NCI-H146 treated with DMSO at 0.1 percent for 48 hours (cell line): Measurements from ENCODE around the gene GRK5.
"Not testable (repeated sequence)": the region's sequence is repeated elsewhere in the genome, so short reads cannot be mapped to it uniquely, and the experiment has no call there.

ENCODE experiments used
- DNase-seq: peaks from one replicate; lab custom pipeline; 2025; ENCODE audit not compliant: unreplicated experiment; lab: John Stamatoyannopoulos, UW

Gene GRK5

GRCh38 chr10:119272736-119273135, 65.4 kb downstream of the GRK5 start:
- no peak for DNase-seq

DNA sequence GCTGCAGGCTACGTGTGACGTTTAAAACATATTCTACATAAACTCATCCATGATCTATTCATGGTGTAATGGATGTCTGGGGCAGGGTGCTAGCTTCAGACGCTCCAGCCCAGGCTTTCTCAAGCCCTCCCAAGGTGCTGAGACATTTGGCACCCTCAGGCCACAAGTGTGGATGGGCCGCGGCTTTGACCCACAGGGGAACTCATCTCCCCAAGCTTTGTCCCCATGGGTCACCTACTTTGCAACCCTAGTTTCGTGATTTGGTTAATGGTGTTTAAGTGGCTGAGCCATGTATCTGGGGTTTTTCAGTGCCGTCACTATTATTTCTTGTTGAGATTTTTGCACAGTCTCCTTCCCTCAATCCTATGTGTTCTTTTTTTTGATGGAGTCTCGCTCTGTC, 66.0 kb downstream of the GRK5 start:
- DNase-seq = no peak

DNA sequence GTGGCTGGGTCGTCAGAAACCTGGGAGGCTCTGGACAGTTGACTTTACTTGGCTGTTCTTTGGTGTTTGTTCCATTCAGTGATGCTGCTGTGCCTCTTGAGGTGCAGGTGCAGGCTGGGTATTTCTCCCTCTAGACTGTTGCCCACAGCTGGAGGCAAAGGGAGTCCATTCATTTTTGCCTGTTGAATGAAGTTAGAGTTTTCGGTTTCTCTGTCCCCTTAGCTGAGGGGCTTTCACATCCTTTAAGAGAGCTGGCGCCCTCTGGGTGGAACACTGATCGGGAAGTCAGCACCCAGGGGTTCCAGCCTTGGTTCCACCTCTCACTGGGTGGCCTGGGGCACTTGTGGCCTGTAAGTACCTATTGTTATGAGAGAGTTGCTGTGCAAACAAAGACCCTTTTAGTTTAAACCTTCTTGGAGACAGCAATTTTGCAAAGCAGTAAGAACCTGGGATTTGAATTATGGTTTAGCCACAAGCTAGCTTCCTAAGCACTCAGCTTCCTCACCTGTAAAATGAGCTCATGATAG, 67.2 kb downstream of the GRK5 start:
- no peak for DNase-seq

GRCh38 chr10:119275085-119275484, 67.7 kb downstream of the GRK5 start:
- DNase-seq = no peak

DNA sequence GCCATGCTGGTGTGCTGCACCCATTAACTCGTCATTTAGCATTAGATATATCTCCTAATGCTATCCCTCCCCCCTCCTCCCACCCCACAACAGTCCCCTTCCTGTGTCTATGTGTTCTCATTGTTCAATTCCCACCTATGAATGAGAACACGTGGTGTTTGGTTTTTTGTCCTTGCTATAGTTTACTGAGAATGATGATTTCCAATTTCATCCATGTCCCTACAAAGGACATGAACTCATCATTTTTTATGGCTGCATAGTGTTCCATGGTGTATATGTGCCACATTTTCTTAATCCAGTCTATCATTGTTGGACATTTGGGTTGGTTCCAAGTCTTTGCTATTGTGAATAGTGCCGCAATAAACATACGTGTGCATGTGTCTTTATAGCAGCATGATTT, 68.8 kb downstream of the GRK5 start:
- DNase-seq = not testable (repeated sequence)

GRCh38 chr10:119278126-119278709, 70.8 kb downstream of the GRK5 start:
- DNase-seq = no peak

DNA sequence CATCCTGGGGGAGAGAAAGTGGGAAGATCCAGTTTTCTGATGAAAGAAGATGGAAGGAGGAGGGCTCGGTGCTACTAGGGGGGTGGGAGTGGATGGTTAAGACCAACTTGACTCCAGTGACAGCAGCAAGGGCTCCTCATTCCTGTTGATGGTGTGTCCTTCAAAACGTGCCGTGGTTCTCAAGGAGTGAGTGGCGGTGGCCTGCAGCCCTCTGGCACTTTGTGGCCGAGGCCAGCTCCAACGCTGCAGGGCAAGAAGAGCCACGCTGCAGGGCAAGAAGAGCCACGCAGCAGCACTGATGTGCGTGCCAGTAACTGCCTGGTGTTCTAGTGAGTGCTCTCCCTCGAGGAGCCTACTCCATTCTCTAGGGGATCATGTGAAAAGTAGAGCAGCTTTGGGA, 72.1 kb downstream of the GRK5 start:
- no peak for DNase-seq

GRCh38 chr10:119281581-119282071, 74.3 kb downstream of the GRK5 start:
- no peak for DNase-seq

DNA sequence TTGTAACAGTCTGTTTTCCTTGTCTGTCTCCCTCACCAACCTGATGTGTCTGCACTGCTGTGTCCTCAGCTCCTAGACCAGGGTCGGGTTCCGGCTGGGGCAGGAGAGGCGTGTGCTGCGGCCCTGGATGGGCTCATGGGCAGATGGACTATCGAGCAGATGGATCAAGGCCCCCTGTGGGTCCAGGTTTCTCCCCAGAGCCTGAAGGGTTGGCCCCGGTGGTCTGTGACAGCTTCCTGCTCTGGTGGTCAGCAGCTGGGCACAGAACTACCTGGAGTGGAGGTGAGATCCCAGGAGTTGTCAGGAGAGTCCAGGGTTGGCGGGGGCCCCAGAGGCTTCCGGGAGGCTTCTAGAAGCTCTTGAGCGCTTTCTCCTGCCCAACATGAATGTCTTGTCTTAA, 75.1 kb downstream of the GRK5 start:
- DNase-seq = no peak

- no peak for DNase-seq
These were observed 76.0 kb downstream of the GRK5 start for GRCh38 chr10:119283387-119283786.

DNA sequence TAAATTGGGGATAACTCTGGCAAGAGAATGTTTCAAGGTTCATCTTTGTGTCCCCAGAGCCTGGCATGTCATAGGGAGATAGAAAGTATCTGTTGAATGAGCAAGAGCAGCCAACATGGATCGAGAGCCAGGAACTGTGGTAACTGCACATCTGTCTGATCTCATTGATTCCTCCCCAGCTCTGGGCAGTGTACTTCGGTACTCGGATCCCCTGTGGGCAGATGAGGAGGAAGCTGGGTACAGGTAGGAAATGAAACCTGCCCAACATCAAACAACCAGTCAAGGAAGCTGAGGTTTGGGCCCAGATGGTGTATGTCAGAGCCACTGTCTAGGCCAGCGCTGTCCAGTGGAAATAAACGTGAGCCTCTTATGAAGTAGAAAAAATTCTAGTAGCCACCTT, 76.4 kb downstream of the GRK5 start:
- no peak for DNase-seq

- no peak for DNase-seq
These were observed 77.3 kb downstream of the GRK5 start for GRCh38 chr10:119284679-119285096.

DNA sequence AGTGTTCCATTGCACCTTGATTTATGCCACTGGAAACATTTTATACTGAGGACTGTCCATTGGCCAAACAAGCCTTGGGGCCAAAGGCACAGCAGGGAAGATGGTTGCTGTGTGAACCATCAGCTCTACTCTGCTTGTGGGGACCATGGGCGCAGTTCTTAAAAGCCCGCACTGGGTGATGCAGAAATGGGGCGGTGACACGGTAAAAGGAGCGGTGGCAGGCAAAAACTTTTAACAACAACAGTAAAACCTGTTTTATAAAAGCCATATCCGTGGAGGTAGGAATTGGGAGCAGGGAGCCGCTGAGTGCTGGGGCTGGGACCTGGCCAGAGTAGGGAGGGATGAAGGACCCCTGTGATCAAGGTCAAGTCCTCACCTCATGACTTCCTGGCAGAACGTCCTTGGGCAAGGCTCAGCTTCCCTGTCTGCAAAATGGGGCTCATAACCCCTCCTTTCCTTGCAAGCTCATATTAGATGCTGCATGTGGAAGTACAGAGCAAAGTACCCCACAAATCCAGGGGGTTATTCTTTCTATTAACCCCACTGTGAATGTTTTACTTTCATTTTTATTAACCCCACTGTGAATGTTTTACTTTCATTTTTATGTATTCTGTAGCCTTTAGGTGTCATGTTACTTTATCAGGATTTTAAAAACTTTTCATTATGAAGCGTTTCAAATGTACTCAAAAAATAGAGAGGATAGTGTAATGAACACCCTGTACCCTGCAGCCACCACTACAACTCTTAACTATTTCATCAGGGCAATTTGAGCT, 78.3 kb downstream of the GRK5 start:
- DNase-seq = no peak

- DNase-seq = no peak
These were observed 79.1 kb downstream of the GRK5 start for GRCh38 chr10:119286516-119286915.

GRCh38 chr10:119286983-119287633, 79.7 kb downstream of the GRK5 start:
- DNase-seq = no peak

DNA sequence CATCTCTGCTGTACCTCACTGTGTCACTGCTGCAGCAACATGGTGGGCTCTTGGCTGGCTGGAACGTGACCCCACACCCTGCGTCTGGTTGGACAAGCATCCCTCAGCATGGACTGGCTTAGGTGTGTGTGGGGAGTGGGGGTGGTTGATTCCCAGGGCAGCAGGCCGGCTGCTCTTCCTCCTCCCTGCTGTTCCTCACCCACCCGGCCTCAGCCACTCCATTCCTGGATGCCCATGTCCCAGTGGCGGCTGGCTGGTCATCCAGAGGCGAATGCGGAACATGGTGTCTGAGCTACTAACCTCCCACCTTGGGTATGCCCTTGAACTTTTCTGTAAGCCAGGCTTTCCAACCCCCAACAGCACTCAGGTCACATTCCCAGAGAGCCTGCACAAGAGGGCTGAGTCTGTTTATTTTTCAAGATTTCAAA, 81.2 kb downstream of the GRK5 start:
- no peak for DNase-seq

- no peak for DNase-seq
These were observed 82.0 kb downstream of the GRK5 start for GRCh38 chr10:119289227-119289920.

GRCh38 chr10:119290301-119291048, 83.1 kb downstream of the GRK5 start:
- no peak for DNase-seq

DNA sequence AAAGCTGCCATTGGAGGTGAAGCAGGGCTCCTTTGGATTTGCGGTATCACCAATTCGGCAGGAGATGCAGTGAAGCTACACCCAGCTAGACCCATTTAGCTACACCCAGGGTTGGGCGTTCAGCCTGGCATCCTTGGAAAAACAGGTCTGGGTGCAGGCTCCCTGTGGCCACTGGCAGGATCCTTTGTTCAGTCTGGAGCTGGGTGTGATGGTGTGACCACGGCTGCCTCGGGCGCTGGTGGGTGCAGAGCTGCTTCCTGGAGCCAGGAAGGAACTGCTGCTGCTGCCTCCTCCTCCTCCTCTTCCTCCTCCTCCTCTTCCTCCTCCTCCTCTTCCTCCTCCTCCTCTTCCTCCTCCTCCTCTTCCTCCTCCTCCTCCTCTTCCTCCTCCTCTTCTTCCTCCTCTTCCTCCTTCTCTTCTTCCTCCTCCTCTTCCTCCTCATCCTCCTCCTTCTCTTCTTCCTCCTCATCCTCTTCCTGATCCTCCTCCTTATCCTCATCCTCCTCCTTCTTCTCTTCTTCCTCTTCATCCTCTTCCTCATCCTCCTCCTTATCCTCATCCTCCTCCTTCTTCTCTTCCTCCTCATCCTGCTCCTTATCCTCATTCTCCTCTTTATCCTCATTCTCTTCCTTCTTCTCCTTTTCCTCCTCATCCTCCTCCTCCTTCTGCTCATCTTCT, 84.0 kb downstream of the GRK5 start:
- no peak for DNase-seq
